Fibroblast of pulmonary artery (primary cell): ENCODE results near the gene LTB4R.

Source experiments
- DNase-seq: peaks from one replicate; pipeline ENCODE4 v3.0.0-alpha.2; 2010; ENCODE audit warnings: low read depth
- H3K4me3 ChIP-seq: replicated peaks from 2 replicates; pipeline ENCODE4 v1.5.1; 2011; ENCODE audit warnings: low read depth, mild to moderate bottlenecking, control low read depth, low read length, moderate library complexity
- CTCF ChIP-seq: IDR thresholded peaks from 2 replicates; pipeline ENCODE4 v1.5.1; 2011; ENCODE audit warnings: mild to moderate bottlenecking, control low read depth, low read length, inconsistent platforms; ENCODE audit errors: missing control alignments

Gene LTB4R

GRCh38 chr14:24310646-24311604 lies at the start of gene LTB4R:
TSS of gene LTB4R (plus strand) at chr14:24311502. CDS start at chr14:24315652, 4,150 bp downstream.
- H3K4me3 ChIP-seq, result no peak within 1 kb of the TSS
- TF ChIP-seq CTCF, result no peak

GRCh38 chr14:24261969-24262327 lies 49.4 kb upstream of the LTB4R start:
- no peak for TF ChIP-seq CTCF
- no peak for DNase-seq
- no peak overlapping the region for H3K4me3 ChIP-seq

More at GRCh38 chr14:24310646-24311604, at the start of gene LTB4R:
- DNase-seq, result peak; percentile 82

- no peak for DNase-seq
- TF ChIP-seq CTCF, result no peak
- no peak within 1 kb of the TSS for H3K4me3 ChIP-seq
These were observed 48.2 kb upstream of the LTB4R start, which contains the start of gene TGM1 for GRCh38 chr14:24262821-24263733. TSS of gene TGM1 (minus strand) at chr14:24263177. CDS start at chr14:24262352, 825 bp downstream.

GRCh38 chr14:24263848-24264247 lies 47.5 kb upstream of the LTB4R start:
- H3K4me3 ChIP-seq, result no peak overlapping the region
- TF ChIP-seq CTCF, result no peak
- DNase-seq, result no peak

GRCh38 chr14:24264298-24264697 lies 47.0 kb upstream of the LTB4R start:
- no peak for TF ChIP-seq CTCF
- H3K4me3 ChIP-seq, result no peak overlapping the region
- no peak for DNase-seq

- DNase-seq, result no peak
- TF ChIP-seq CTCF, result no peak
- no peak overlapping the region for H3K4me3 ChIP-seq
These were observed 44.7 kb upstream of the LTB4R start for GRCh38 chr14:24266344-24267244.
